Left ventricle myocardium superior (tissue), 1 donor: Measurements from ENCODE around the gene ARAP2. TPM values are rescaled to one million over a fixed set of nuclear protein-coding genes. Genes with fewer than 3 reads are reported as not detected.

Experiments used
- ATAC-seq: fragments of 200-7000 bp; cut with Tn5 transposase; one replicate; pipeline ENCODE4 v1.9.1; 2020; ENCODE audit warnings: mild to moderate bottlenecking, moderate library complexity
- DNase-seq: peaks from one replicate; pipeline ENCODE4 v3.0.0-alpha.2; 2020
- intact Hi-C: fragments of 100-400 bp; cut with micrococcal nuclease; formaldehyde crosslinking; loops from one replicate; pipeline ENCODE4 v1.11.0; 2022
- total RNA-seq: library from RNA; stranded (reverse); fragmentation: NEBNext Ultra II Directional; extraction: Animal tissue kit (Norgen Biotek cat#: 25700); gene quantifications from one replicate; pipeline ENCODE4 v1.2.1, GENCODE V29; 2021
- donor health status: DM: no; HTN: yes; CAD: no; lungs with severe emphysema.

Gene ARAP2
- total RNA-seq, 1 donor from 2014 or later, result 2.7 TPM

DNA sequence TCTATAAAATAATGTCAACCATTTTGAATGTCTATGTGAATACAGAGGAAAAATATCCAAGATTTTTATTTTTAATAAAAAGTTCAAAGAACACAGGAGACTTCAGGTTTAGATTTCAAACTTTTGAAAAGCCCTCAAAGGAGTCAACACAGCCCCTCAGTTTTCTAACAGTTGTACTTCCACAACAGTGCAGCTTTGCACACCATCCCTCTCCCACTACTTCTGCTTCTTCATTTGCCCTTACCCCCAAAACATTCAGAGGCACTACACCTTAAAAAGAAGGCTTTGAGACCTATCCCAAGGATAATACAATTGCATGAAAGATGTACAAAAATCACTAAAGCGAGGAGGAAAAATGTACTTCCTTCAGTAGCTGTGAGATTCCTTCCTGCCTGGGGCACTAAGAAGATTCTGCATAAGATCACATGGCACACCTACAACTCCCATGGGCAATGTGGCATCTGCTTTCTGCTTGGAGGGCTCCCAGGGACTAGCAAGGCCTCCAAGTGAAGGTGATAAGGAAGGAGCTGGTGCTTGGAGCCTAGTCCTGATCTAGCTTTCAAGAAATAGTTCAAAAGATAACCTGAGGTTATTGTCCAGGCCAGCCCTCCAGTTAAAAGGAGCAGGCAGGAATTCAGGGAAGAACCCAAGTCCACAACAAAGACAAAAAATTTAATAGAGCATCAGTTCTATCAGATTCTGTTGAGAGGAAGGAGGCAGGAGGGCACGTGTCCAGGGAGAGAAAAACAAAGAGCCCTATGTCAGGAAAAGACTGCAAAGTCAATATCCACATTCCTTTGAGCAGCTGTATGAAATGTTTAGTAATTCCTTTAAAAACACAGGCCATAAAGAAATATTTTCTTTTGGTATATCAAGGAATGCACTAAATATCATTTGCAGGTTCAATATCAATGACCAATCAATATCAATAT lies 19.1 kb downstream of the ARAP2 start:
- intact Hi-C loops, result no loop called here
- DNase-seq, result no peak
- no peak for ATAC-seq

DNA sequence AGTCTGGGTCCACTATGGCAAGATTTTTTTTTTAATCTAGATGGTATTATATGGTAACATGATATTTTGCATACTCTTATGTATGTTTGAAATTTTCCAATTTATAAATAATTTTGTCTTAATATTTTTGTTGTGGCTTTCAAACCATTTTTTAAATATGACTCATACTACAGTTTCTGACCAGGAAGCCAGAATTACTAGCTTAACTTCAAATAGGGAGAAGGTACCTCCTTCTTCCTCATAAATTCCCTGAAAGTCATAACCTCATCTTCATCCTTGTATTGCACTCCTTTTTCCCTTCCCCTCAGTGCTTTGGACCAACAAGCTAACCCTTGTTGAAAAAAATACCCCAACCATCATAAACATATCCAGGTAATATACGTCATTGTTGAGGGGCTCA lies 21.6 kb downstream of the ARAP2 start:
- intact Hi-C loops, result no loop called here
- no peak for ATAC-seq

DNA sequence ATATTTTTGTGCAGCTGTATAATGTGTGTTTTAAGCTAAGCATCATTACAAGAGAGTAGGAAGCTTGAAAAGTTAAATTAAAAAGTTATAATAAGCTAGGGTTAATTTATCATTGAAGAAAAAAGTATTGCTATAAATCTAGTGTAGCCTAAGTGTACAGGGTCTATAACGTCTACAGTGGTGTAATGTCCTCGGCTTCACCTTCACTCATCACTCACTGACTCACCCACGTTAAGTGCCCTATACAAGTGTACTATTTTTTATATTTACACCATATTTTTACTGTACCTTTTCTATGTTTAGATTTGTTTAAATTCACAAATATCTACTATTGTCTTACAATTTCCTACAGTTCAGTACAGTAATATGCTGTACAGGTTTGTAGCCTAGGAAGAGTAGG lies 23.5 kb downstream of the ARAP2 start:
- intact Hi-C loops, result no loop called here
- ATAC-seq (no peak), DNase-seq (no peak)

More for the DNA sequence above, 21.6 kb downstream of the ARAP2 start:
- DNase-seq, result no peak

DNA sequence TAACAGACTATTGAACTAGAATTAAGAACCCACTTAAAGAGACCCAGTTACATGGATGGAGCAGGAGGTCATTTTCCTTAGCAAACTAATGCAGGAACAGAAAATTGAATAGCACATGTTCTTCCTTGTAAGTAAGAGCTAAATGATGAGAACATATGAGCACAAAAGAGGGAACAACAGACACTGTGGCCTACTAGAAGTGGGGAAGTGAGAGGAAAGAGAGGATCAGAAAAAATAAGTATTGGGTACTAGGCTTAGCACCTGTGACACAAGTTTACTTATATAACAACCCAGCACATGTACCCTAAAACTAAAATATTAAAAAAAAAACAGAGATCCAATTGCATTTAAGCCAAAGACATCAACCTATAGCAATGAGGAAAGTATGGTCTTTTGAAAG lies 26.2 kb downstream of the ARAP2 start:
- intact Hi-C loops, result no loop called here
- ATAC-seq (no peak), DNase-seq (no peak)

DNA sequence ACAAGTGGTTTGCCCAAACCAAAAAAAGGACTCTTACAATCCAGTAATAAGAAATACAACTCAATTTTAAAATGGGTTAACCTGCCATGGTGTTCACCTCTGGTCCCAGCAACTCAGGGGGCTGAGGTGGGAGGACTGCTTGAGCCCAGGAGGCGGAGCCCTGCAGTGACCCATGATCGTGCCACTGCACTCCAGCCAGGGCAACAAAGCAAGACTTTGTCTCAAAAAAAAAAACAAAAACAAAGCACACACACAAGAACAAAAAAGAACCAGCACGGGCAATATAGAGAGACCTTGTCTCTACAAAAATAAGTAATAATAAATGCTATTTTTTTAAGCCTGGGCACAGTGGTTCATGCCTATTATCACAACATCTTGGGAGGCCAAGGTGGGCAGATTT lies 28.7 kb downstream of the ARAP2 start:
- intact Hi-C loops, result no loop called here
- DNase-seq, result no peak
- no peak for ATAC-seq

DNA sequence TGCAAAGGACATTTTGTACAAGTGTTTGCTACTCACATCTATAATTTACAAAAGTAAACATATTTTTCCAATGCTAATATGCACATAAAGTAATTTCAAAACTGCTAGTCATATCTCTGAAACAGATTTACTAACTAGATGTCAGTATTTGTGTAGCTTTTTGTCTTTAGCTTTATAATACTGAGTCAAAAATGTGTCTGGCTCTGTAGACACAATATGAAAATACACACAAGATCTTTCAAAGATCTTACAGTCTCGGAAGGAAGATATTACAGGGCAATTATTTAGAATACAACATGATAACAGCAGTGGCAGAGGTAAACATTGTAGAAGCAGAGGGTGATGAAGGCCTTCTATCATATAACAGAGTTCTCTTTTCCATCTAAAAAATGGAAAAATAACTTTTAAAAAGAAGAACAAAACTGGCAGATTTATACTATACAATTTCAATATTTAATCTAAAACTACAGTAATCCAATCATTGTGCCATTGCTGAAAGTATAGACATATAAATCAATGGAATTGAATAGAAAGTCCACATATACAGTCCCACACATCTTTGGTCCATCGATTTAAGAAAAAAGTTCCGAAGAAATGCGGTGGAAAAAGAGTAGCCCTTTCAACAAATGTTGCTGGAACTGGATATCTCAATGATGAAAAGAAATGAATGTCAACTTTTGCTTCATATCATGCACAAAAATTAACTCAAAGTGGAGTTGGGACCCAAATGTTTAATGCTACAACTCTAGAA lies 29.4 kb downstream of the ARAP2 start:
- ATAC-seq (no peak), DNase-seq (no peak)
- intact Hi-C loops, result no loop called here

DNA sequence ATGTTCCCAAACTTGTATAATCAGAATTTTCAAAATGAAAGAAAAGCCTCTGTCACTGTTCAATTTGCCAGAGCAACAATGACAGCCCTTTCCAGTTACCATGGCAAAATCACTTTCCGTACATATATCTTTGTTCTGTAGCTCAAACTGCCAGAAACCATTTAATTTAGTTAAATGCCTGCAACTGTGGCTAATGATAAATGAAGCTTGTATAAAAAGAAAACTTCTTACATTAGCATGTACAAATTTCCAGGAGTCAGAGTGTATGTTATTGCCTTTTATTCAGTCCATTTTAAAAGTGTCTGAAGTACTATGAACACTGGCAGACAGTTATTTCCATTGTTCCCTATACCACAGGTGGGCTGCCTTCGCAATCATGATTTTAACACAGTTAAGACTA lies 30.3 kb downstream of the ARAP2 start:
- intact Hi-C loops, result no loop called here
- ATAC-seq, result no peak
- no peak for DNase-seq

DNA sequence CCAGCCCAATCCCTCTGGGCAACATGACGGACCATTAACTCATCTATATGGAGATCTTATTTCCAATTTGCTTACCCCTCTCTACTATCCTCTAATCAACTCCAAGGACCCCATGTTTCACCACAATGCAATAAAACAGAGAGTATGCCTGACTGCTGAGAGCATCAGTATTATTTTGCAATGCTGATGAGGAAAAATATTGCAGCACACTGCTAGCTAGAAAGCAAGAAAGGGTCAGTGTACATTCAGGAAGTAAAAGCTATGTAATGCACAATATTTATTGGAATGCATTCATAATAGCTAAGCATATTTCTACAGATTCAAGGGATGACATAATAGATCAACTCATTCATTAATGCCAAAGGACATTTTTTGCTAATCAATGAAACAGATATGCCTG lies 33.2 kb downstream of the ARAP2 start:
- no peak for ATAC-seq
- intact Hi-C loops, result no loop called here
- no peak for DNase-seq

DNA sequence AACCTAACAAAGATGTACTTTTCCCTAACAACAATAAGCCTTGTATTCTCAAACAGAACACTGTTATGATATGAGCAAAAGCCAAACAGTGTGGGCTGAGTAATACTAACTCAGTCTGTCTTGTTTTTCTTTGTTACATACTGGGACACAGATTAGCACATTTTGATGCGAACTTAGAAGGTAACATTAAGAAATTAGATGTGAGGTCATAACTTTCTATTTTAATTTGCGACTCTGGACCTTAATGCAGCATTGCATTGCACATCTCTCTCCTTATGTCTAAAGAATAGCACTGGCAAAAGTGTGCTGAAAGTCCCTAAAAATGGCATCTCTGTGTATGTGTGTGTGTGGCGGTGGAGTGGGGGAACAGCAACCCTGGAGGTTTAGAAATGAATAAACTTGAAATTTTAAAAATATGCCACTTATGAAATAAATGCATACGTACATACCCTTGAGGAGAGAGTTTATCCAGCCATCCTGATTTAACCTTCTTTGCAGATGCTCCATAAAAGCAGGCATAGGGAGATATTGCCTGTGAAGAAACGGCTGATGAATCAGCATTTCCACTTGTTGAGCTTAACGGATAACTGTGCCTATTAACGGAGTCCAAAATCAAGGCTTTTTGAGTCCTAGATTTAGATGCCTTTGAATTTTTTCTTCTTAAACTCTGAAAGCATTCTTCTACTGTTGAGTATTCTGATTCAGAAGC lies 34.2 kb downstream of the ARAP2 start:
- ATAC-seq, result no peak
- no peak for DNase-seq
- intact Hi-C loops, result no loop called here

DNA sequence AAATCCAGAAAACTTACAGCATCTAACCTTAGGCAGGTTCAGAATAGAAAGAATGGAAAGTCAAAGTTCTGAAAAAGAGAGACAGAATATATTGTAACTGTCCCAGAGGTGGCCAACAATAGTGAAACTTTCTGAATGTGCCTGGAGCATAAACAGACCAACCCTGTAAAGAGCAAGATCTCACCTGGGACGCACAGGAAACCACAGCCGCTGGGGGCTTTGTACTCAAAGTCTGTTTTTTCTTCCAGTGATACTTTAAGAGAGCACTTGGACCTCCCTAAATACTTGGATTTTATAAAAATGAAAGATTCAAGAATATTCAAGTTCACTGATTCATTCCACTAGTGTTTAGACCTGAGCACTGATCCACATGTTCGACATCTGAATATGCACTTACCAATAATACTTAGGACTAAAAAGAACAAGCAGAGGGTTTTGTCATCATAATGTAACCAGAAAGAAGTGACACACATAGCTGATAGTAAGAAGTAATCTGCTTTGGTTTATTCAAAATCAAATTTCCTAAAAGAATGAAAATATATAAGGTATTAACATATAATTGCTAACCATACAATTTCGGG lies 35.3 kb downstream of the ARAP2 start:
- DNase-seq (no peak), ATAC-seq (no peak)
- intact Hi-C loops, result no loop called here

DNA sequence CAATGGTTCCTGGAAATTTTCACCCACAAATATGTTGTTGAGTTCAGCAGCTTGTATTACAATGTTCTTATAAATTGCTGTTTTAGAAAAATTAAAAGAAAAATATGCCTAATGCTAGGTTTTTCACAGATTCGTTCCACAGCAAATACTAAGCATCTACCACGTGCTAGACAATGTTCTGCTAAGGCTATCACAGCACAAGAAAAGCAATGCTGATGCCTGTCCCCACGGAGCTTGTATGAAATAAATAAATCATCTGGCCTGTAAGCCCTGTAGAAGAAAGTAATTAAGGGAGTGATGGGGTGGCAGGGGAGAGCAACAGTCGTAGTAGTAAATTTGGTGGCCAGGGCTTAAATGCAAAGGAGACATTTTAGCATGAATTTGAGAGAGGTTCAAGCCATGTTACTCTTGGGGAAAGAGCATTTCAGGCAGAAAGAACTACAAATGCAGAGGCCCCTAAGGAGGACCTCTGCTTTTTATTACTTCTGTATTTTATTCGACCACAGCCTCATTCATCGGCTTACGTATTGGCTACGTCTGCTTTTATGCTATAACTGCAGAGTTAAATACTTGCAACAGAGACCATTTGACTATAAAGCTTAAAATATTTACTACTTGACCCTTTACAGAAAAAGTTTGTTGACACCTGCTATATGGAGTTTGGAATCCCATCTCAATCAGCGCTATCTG lies 36.3 kb downstream of the ARAP2 start:
- ATAC-seq, result no peak
- intact Hi-C loops, result no loop called here
- DNase-seq, result no peak

DNA sequence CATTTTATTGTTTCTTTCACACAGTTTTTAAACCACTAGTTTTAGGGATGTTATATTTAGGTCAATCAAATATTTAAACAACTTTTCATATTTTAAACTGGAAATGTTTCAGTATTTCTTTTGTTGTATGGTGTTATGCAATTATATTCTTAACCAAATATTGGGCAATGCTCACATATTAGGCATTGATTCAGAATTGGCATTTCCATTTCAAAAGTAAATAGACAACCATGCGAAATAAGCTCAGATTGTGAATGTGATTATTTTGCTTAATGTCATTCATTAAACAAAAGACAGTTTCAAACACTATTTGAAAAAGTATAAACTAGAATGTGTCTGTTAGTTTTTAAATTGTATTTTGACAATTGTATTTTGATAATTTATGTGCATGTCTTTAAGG lies 36.9 kb downstream of the ARAP2 start:
- intact Hi-C loops, result no loop called here
- DNase-seq, result no peak
- no peak for ATAC-seq

DNA sequence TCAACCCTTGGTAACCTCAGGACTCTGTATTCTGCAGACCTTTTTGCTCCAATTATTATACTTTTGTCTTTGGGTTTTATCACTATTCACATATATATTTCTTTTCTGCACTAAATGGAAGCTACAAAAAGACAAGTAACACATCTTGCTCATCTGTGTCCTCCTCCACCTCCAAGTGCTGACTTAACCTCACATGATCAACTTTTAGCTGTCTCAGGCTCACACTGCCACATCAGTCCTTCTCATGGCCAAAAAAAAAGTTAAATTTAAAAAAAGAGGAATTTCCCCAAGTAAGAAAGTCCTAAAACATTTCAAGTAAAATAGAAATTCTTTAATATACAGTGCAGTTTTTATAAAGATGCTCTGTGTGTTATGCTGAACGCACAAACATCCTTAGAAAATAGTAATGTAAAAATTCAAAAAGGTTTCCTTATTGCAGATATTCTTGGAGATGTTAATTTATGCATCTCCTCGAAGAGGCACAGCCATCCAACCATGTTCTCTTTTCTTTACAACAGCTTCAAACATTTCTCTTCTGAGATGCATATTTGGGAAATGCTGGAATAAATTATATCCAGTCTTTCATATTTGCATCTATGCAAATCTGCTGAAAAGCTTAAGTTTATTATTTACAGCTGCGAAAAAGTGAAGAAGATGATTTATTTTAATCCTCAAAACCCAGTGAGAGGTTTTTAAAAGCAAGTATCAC lies 37.6 kb downstream of the ARAP2 start:
- intact Hi-C loops, result no loop called here

DNA sequence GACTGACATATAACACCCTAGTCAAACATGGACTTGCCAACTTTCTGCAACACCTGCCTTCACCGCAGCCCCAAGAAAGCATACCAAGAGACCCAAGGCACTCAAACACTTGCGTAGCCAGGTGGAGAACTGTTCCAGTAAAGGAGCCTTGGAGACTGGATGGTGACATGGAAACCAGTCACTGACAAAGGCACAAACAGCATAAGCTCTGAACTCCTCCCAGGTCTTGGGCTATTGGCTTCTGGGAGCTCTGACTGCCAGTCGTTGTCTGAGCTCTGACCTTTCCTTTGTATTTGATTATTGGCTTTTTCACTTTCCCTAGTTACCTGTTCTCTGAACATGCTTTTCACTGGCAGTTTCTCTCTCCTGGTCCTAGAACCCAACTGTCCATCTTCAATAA lies 38.3 kb downstream of the ARAP2 start:
- no peak for ATAC-seq
- no peak for DNase-seq
- intact Hi-C loops, result no loop called here

More for the DNA sequence above, 37.6 kb downstream of the ARAP2 start:
- no peak for ATAC-seq
- DNase-seq, result no peak

DNA sequence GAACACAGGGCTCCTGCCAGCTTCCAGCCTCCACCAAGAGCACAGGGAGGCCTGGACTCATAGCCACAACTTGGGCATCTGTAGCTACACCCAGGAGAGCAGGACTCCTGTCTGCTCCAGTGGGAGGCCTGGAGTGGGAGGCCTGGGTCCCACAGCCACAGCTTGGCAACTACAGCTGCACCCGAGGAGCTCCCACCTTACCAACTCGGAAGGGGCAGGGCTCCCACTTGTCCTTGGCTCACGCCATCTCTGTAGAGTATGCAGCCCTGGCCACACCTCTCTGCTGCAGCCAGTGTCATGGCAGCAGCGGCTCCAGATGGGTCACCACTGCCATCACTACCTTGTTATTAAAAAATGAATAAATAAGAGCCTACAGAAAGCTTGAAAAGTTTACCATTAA lies 45.5 kb downstream of the ARAP2 start:
- ATAC-seq (no peak), DNase-seq (no peak)
- intact Hi-C loops, result no loop called here

DNA sequence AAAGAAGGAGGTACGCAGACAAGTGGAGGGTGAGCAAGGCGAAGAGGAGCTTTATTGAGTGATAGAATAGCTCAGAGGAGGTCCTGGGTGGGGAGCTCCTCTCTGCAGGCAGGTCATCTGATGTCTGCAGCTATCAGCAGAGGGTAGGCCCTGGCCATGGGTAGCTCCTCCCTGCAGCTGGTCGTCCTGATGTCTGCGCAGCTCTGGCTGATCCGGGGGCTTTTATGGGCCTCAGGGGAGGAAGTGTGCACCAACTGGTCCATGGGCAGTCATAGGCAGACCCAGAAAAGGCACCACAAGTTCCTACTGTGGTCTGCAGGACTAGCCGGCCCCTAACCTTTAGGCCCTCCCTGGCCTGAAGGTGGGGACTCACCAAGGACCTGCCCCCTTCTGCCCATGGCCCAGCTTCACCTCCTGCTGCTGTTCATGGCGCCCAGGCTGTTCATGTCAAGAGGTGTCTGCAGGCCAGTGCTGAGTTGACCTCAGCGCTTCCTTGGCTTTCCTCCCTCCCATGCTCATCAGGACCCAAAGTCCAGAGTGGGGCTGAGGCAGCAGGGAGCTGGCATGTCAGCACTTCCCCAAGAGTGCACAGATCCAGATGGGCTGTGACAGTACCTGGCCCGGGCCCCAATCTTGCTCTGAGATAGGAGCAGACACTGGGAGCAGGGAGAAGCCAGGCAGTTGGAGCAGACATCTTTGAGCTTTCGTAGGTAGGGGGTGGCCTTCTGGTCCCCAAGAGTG lies 46.1 kb downstream of the ARAP2 start:
- intact Hi-C loops, result no loop called here
- ATAC-seq (no peak), DNase-seq (no peak)

DNA sequence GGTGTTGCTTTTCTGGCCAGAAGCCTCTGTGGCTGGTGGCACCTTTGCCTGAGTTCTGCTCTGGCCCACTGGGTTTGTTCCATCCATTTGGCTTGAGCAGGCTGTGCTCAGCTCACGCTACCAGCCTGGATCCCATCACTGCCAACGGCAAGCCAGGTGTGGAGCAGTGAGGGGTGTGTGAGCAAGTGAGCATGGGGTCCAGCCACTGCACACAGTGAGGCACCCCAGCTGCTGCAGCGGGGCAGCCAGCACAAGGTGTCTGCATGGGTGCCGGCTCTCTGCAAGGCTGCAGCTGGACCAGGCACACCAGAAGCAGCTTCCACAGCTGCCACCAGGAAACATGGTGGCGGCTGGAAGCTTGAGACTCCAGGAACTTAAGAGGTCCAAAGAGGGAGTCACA lies 46.8 kb downstream of the ARAP2 start:
- intact Hi-C loops, result no loop called here
- DNase-seq (no peak), ATAC-seq (no peak)
